Liver (tissue), 9 donors: ENCODE results near the gene AQP12A. TPM values are rescaled to one million over a fixed set of nuclear protein-coding genes. Genes with fewer than 3 reads are reported as not detected.
"Not testable (repeated sequence)": the region's sequence is repeated elsewhere in the genome, so short reads cannot be mapped to it uniquely, and the experiment has no call there.

Source experiments
- DNase-seq: peaks from one replicate; pipeline ENCODE4 v3.0.0-alpha.2; 2017; ENCODE audit warnings: low spot score
- H3K27ac ChIP-seq, 2 donors: one replicate each; pipeline ENCODE4 v1.7.0; 2013; ENCODE audit warnings: inconsistent platforms in 2 of 2, low read length in 2 of 2, control low read depth in 1 of 2, low read depth in 1 of 2, mild to moderate bottlenecking in 1 of 2
- H3K27me3 ChIP-seq, 4 donors: one replicate each; pipeline versions ENCODE4 v1.6.1 to v1.7.0; 2013; ENCODE audit warnings: low read length in 3 of 4, inconsistent platforms in 1 of 4, mild to moderate bottlenecking in 1 of 4, moderate library complexity in 1 of 4; ENCODE audit not compliant: control insufficient read depth in 4 of 4, insufficient read depth in 4 of 4
- H3K36me3 ChIP-seq, 4 donors: one replicate each; pipeline versions ENCODE4 v1.6.1 to v1.7.0; 2013; ENCODE audit warnings: low read length in 3 of 4, mild to moderate bottlenecking in 3 of 4, low read depth in 1 of 4, moderate library complexity in 1 of 4; ENCODE audit not compliant: control insufficient read depth in 4 of 4, insufficient read depth in 3 of 4
- H3K4me1 ChIP-seq, 4 donors: one replicate each; pipeline versions ENCODE4 v1.6.1 to v1.7.0; 2013; ENCODE audit warnings: low read length in 3 of 4, mild to moderate bottlenecking in 3 of 4, moderate library complexity in 1 of 4; ENCODE audit not compliant: control insufficient read depth in 4 of 4, insufficient read depth in 4 of 4
- H3K4me3 ChIP-seq, 3 donors: one replicate each; pipeline versions ENCODE4 v1.6.1 to v1.7.0; 2013; ENCODE audit warnings: low read length in 3 of 3, control low read depth in 1 of 3, low read depth in 1 of 3, mild to moderate bottlenecking in 1 of 3
- H3K9ac ChIP-seq, 2 donors: one replicate each; pipeline ENCODE4 v1.7.0; 2013; ENCODE audit warnings: low read length in 2 of 2, mild to moderate bottlenecking in 2 of 2, moderate library complexity in 2 of 2, control low read depth in 1 of 2, low read depth in 1 of 2
- H3K9me3 ChIP-seq, 4 donors: one replicate each; pipeline versions ENCODE4 v1.6.1 to v1.7.0; 2013; ENCODE audit warnings: low read length in 3 of 4; ENCODE audit not compliant: control insufficient read depth in 4 of 4
- EGR1 ChIP-seq, 2 donors: IDR thresholded peaks; 2 replicates each; pipeline ENCODE4 v1.6.1; 2016 to 2018; ENCODE audit warnings: antibody characterized with exemption in 2 of 2, low read depth in 2 of 2
- FOXA1 ChIP-seq: IDR thresholded peaks from 2 replicates; pipeline ENCODE4 v1.6.1; 2016; ENCODE audit warnings: antibody characterized with exemption
- FOXA2 ChIP-seq: IDR thresholded peaks from 2 replicates; pipeline ENCODE4 v1.6.1; 2016; ENCODE audit warnings: antibody characterized with exemption
- GABPA ChIP-seq, 2 donors: IDR thresholded peaks in 1 of 2; conservative IDR thresholded peaks in 1 of 2; 2 replicates each; pipeline ENCODE4 v1.6.1; 2016; ENCODE audit warnings: antibody characterized with exemption in 2 of 2, mild to moderate bottlenecking in 1 of 2, moderate library complexity in 1 of 2
- HNF4A ChIP-seq, 2 donors: conservative IDR thresholded peaks; 2 replicates each; pipeline ENCODE4 v1.6.1; 2016; ENCODE audit warnings: antibody characterized with exemption in 2 of 2, mild to moderate bottlenecking in 2 of 2
- HNF4G ChIP-seq: IDR thresholded peaks from 2 replicates; pipeline ENCODE4 v1.6.1; 2016; ENCODE audit warnings: antibody characterized with exemption
- JUND ChIP-seq, 2 donors: IDR thresholded peaks; 2 replicates each; pipeline ENCODE4 v1.6.1; 2016; ENCODE audit warnings: antibody characterized with exemption in 2 of 2
- NR2F2 ChIP-seq: IDR thresholded peaks from 2 replicates; pipeline ENCODE4 v1.6.1; 2016; ENCODE audit warnings: antibody characterized with exemption
- RAD21 ChIP-seq, 2 donors: IDR thresholded peaks; 2 replicates each; pipeline ENCODE4 v1.6.1; 2016; ENCODE audit warnings: antibody characterized with exemption in 2 of 2, mild to moderate bottlenecking in 2 of 2
- RXRA ChIP-seq, 2 donors: IDR thresholded peaks; 2 replicates each; pipeline ENCODE4 v1.6.1; 2017 to 2018; ENCODE audit warnings: antibody characterized with exemption in 2 of 2, mild to moderate bottlenecking in 1 of 2
- SP1 ChIP-seq: IDR thresholded peaks from 2 replicates; pipeline ENCODE4 v1.6.1; 2018; ENCODE audit warnings: antibody characterized with exemption, mild to moderate bottlenecking
- TAF1 ChIP-seq: conservative IDR thresholded peaks from 2 replicates; pipeline ENCODE4 v1.6.1; 2016; ENCODE audit warnings: antibody characterized with exemption, mild to moderate bottlenecking
- YY1 ChIP-seq: IDR thresholded peaks from 2 replicates; pipeline ENCODE4 v1.6.1; 2016; ENCODE audit warnings: antibody characterized with exemption, mild to moderate bottlenecking
- WGBS: extraction: QIAGEN DNeasy Blood & Tissue Kit; methylation state at CpG from one replicate; pipeline ENCODE4 v1.1.7; 2013; 5-methylcytosine and 5-hydroxymethylcytosine counted together
- polyA plus RNA-seq, 2 donors: library from polyadenylated mRNA; stranded (reverse) in 1 of 2; unstranded in 1 of 2; fragments of 200-250 nt in 1 of 2; fragments of >200 nt in 1 of 2; fragmentation: Nextera tagmentation in 1 of 2; extraction: Ambion mirVana in 1 of 2; gene quantifications; one replicate each; pipeline versions ENCODE4 v1.2.1 to v1.2.3, GENCODE V29; 2013 to 2015
- total RNA-seq, 2 donors: library from RNA; depleted of rRNA; stranded (reverse); fragments of >200 nt; gene quantifications; one replicate each; pipeline ENCODE4 v1.2.3, GENCODE V29; 2014
- TF ChIP-seq, protein P1 (sequence below): IDR thresholded peaks from 2 replicates; pipeline ENCODE4 v1.6.1; 2016; ENCODE audit warnings: antibody characterized with exemption
- TF ChIP-seq, protein P2 (sequence below): IDR thresholded peaks from 2 replicates; pipeline ENCODE4 v1.6.1; 2016; ENCODE audit warnings: antibody characterized with exemption, mild to moderate bottlenecking
- TF ChIP-seq, protein P3 (sequence below): IDR thresholded peaks from 2 replicates; pipeline ENCODE4 v1.6.1; 2016; ENCODE audit warnings: antibody characterized with exemption
- TF ChIP-seq, protein P4 (sequence below): IDR thresholded peaks from 2 replicates; pipeline ENCODE4 v1.6.1; 2016; ENCODE audit warnings: antibody characterized with exemption
- TF ChIP-seq, protein P5 (sequence below): fragments of 150-350 bp; IDR thresholded peaks from 2 replicates; pipeline ENCODE4 v1.5.1; 2017; ENCODE audit warnings: improper control_type of control experiment, low read depth, low read length; ENCODE audit not compliant: missing input control
- donor health status: healthy.
- donor health status: healthy.
- donor health status: healthy.
- donor health status: healthy.
- donor health status: healthy.

The AQP12A gene
- total and polyA plus RNA-seq, 4 donors = not detected

DNA sequence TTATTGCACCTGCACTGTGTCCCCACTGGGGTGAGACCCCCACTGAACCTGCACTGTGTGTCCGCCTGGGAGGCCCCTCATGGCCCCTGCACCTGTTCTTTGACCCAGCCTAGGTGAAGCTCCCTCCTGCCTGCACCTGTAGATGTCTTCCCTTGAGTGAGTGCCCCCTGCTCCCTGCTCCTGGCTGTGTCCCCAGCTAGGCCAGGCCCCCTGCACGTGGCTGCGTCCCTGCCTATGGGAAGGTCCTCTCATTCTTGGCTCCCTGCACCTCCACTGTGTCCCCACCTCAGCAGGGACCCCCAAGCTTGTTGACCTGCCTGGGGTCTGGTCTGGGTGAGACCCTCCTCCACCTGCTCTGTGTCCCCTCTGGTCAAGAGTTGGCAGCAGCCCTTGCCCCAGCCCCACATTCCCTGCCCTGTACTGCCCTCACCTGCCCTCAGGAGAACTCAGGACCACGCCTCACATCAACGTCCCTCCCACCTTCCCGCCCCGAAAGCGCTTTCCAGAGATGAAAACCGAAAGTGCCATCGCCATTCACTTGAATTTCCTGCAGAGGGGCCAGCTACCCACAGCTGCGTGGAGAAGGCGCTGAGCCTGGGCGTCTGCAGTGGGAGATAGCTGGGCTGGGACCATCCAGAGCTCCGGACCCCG is 8.2 kb upstream of the AQP12A start:
- not testable (repeated sequence) for DNase-seq, H3K4me3 ChIP-seq, H3K36me3 ChIP-seq, H3K27me3 ChIP-seq, H3K4me1 ChIP-seq, H3K9me3 ChIP-seq, H3K27ac ChIP-seq, H3K9ac ChIP-seq
- WGBS = 68% methylated on average over 4 of the region's 15 CpGs

DNA sequence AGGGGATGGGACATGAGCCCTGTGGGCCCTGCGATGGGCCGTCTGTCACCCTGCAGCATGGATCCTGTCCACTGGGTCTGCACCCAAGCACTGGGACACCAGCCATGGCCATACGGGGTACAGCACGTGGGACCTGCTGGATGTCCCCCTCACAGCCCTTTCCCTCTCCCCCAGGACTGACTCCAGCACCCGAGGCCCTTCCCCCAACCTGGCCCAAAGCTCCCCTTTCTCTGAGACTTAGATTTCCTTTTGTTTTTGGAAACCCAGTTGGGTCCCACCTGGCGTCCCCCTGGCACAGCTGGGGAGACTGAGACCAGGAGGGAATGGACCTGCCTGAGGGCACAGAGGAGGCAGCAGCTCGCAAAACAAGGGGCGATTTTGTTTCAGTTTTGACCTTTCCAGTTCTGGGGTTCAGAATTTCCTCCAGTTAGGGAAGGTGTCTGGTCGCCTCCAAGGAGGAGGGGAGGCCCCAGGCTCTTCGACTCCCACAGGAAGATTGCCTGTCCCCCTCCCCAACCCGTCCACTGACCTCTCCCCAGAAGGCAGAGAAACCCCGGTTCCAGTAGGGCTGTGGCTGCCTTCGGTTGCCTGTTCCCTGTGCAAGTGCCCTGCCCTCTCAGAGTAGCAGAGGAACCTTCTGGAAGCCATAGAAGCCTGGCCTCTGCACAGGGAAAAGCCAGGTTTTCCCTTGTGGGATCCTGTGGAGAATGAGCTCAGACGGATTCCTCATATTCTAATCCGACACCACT is 7.5 kb upstream of the AQP12A start:
- not testable (repeated sequence) for H3K9ac ChIP-seq, H3K9me3 ChIP-seq, H3K27me3 ChIP-seq, DNase-seq, H3K27ac ChIP-seq, H3K4me1 ChIP-seq, H3K4me3 ChIP-seq, H3K36me3 ChIP-seq
- WGBS = 75% methylated on average over 15 of the region's 15 CpGs

DNA sequence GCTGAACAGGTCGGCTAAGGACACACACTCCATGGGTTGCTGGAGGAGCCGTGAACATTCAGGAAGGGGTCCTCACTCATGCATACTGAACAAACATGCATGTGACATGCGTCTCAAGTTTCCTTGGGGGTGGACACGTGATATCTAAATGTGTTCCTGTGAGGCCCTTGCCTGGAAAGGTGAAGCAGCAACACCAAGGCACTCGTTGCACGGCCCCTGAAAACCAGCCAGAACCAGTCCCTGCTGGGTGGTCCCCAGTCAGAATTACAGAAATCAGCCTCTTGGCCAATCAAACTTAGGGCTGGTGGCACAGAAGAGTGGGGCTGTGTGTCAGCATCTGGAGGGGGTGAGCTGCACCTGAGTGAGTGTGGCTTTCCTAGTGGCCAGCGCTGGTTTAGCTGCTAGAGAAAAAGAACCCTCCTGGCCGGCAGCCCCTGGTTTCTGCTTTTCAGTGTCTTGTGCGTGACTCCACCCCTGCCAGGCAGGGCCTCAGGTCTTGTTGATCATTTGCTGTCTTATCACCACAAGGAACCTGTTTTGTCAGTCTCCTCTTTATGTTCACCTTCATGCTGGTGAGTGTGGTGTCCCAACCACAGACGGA is 5.8 kb upstream of the AQP12A start:
- H3K27ac ChIP-seq = no peak overlapping the region
- no peak for TF ChIP-seq GABPA (IDR thresholded peaks at IDR 0.05 in 1 of 2, conservative IDR thresholded peaks at IDR 0.05 in 1 of 2)
- no peak for TF ChIP-seq HNF4G
- TF ChIP-seq, protein P1, sequence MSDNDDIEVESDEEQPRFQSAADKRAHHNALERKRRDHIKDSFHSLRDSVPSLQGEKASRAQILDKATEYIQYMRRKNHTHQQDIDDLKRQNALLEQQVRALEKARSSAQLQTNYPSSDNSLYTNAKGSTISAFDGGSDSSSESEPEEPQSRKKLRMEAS = no peak
- no peak for TF ChIP-seq EGR1 (IDR thresholded peaks at IDR 0.05; ENCODE audit: low read depth in 2 of 2)
- no peak for TF ChIP-seq YY1
- no peak for TF ChIP-seq SP1
- TF ChIP-seq, protein P2, sequence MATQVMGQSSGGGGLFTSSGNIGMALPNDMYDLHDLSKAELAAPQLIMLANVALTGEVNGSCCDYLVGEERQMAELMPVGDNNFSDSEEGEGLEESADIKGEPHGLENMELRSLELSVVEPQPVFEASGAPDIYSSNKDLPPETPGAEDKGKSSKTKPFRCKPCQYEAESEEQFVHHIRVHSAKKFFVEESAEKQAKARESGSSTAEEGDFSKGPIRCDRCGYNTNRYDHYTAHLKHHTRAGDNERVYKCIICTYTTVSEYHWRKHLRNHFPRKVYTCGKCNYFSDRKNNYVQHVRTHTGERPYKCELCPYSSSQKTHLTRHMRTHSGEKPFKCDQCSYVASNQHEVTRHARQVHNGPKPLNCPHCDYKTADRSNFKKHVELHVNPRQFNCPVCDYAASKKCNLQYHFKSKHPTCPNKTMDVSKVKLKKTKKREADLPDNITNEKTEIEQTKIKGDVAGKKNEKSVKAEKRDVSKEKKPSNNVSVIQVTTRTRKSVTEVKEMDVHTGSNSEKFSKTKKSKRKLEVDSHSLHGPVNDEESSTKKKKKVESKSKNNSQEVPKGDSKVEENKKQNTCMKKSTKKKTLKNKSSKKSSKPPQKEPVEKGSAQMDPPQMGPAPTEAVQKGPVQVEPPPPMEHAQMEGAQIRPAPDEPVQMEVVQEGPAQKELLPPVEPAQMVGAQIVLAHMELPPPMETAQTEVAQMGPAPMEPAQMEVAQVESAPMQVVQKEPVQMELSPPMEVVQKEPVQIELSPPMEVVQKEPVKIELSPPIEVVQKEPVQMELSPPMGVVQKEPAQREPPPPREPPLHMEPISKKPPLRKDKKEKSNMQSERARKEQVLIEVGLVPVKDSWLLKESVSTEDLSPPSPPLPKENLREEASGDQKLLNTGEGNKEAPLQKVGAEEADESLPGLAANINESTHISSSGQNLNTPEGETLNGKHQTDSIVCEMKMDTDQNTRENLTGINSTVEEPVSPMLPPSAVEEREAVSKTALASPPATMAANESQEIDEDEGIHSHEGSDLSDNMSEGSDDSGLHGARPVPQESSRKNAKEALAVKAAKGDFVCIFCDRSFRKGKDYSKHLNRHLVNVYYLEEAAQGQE = no peak
- TF ChIP-seq, protein P3, sequence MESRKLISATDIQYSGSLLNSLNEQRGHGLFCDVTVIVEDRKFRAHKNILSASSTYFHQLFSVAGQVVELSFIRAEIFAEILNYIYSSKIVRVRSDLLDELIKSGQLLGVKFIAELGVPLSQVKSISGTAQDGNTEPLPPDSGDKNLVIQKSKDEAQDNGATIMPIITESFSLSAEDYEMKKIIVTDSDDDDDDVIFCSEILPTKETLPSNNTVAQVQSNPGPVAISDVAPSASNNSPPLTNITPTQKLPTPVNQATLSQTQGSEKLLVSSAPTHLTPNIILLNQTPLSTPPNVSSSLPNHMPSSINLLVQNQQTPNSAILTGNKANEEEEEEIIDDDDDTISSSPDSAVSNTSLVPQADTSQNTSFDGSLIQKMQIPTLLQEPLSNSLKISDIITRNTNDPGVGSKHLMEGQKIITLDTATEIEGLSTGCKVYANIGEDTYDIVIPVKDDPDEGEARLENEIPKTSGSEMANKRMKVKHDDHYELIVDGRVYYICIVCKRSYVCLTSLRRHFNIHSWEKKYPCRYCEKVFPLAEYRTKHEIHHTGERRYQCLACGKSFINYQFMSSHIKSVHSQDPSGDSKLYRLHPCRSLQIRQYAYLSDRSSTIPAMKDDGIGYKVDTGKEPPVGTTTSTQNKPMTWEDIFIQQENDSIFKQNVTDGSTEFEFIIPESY = no peak
- TF ChIP-seq HNF4A (conservative IDR thresholded peaks at IDR 0.05) = no peak
- TF ChIP-seq RXRA (IDR thresholded peaks at IDR 0.05) = no peak
- no peak for TF ChIP-seq JUND (IDR thresholded peaks at IDR 0.05)
- no peak for TF ChIP-seq FOXA2
- no peak for TF ChIP-seq RAD21 (IDR thresholded peaks at IDR 0.05)
- TF ChIP-seq NR2F2 = no peak
- TF ChIP-seq TAF1 = no peak
- TF ChIP-seq, protein P4, sequence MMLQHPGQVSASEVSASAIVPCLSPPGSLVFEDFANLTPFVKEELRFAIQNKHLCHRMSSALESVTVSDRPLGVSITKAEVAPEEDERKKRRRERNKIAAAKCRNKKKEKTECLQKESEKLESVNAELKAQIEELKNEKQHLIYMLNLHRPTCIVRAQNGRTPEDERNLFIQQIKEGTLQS = no peak
- no peak for TF ChIP-seq FOXA1
- TF ChIP-seq, protein P5, sequence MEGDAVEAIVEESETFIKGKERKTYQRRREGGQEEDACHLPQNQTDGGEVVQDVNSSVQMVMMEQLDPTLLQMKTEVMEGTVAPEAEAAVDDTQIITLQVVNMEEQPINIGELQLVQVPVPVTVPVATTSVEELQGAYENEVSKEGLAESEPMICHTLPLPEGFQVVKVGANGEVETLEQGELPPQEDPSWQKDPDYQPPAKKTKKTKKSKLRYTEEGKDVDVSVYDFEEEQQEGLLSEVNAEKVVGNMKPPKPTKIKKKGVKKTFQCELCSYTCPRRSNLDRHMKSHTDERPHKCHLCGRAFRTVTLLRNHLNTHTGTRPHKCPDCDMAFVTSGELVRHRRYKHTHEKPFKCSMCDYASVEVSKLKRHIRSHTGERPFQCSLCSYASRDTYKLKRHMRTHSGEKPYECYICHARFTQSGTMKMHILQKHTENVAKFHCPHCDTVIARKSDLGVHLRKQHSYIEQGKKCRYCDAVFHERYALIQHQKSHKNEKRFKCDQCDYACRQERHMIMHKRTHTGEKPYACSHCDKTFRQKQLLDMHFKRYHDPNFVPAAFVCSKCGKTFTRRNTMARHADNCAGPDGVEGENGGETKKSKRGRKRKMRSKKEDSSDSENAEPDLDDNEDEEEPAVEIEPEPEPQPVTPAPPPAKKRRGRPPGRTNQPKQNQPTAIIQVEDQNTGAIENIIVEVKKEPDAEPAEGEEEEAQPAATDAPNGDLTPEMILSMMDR = no peak

More for the DNA sequence above, 5.8 kb upstream of the AQP12A start:
- Histone ChIP-seq H3K4me3 (no peak overlapping the region), H3K36me3 (no peaks in the 10 kb centered on the region), H3K27me3 (no peaks in the 10 kb centered on the region), H3K9me3 (no peaks in the 10 kb centered on the region), H3K4me1 (no peaks in the 10 kb centered on the region), H3K9ac (no peak overlapping the region)
- WGBS = 63% methylated on average over 10 of the region's 10 CpGs
- no peak for DNase-seq
